Measurements from ENCODE around the gene RPL22. TPM values are rescaled to one million over a fixed set of nuclear protein-coding genes. Genes with fewer than 3 reads are reported as not detected.
A peak's percentile ranks its signal among the peaks of the same experiment; 100 is the strongest.

The RPL22 gene
- total and polyA plus RNA-seq, 2 of the 13 experiments (the other 11 are each of a cell fraction or from before 2014, with no cell fraction given) = 214 to 545 TPM

- TF ChIP-seq EZH2 (conservative IDR thresholded peaks at IDR 0.05; ENCODE audit: low read depth, low read length) (no peak), ZNF776 (CRISPR knock-in tag; IDR thresholded peaks at IDR 0.05) (no peak), ELF4 (CRISPR knock-in tag; IDR thresholded peaks at IDR 0.05; ENCODE audit: borderline replicate concordance) (no peak), TRIM22 (IDR thresholded peaks at IDR 0.05) (no peak), XBP1 (CRISPR knock-in tag; IDR thresholded peaks at IDR 0.05) (no peak), ZNF749 (CRISPR knock-in tag; IDR thresholded peaks at IDR 0.05; ENCODE audit: borderline replicate concordance) (no peak), FOSL1 (CRISPR knock-in tag; IDR thresholded peaks at IDR 0.05; ENCODE audit: borderline replicate concordance) (0 out of 2 replicates have a peak, but pooled peaks have one; percentile 28), XRCC5 (optimal IDR thresholded peaks at IDR 0.05; ENCODE audit: low read length) (peak; percentile 20), ZKSCAN1 (IDR thresholded peaks at IDR 0.05; ENCODE audit: low read length) (no peak), HDAC2 (CRISPR knock-in tag; IDR thresholded peaks at IDR 0.05) (no peak), HOXA5 (CRISPR knock-in tag; IDR thresholded peaks at IDR 0.05) (no peak), ZNF720 (CRISPR knock-in tag; IDR thresholded peaks at IDR 0.05) (no peak), ZNF264 (CRISPR knock-in tag; IDR thresholded peaks at IDR 0.05) (no peak), SIX4 (CRISPR knock-in tag; IDR thresholded peaks at IDR 0.05) (no peak), LCORL (IDR thresholded peaks at IDR 0.05) (no peak), LCORL (CRISPR knock-in tag; IDR thresholded peaks at IDR 0.05) (peak; percentile 47; the same call in 1 of the 2 replicates), RFXAP (CRISPR knock-in tag; IDR thresholded peaks at IDR 0.05; ENCODE audit: borderline replicate concordance) (no peak), ISL2 (CRISPR knock-in tag; IDR thresholded peaks at IDR 0.05) (0 out of 2 replicates have a peak, but pooled peaks have one; percentile 35), CSRNP1 (CRISPR knock-in tag; IDR thresholded peaks at IDR 0.05) (no peak), JUN (CRISPR knock-in tag; IDR thresholded peaks at IDR 0.05) (no peak), ZNF747 (CRISPR knock-in tag; IDR thresholded peaks at IDR 0.05; ENCODE audit: borderline replicate concordance) (no peak), SNAPC4 (CRISPR knock-in tag; IDR thresholded peaks at IDR 0.05) (no peak)
Observed at GRCh38 chr1:6157528-6158174, 41.7 kb downstream of the RPL22 start (continued).
